Measurements from ENCODE around the gene OGA.

OGA gene

GRCh38 chr10:101837748-101838147 is 19.5 kb upstream of the OGA start:
- Histone ChIP-seq H3K27ac (ENCODE audit: low read length) (no peak overlapping the region), H3K4me1 (ENCODE audit: low read length) (no peaks in the 10 kb centered on the region), H3K79me2 (ENCODE audit: low read length) (no peaks in the 10 kb centered on the region), H3K9me3 (replicated peaks; ENCODE audit: insufficient read depth, low read length) (no peaks in the 10 kb centered on the region), H3K4me2 (ENCODE audit: low read depth, low read length) (no peak overlapping the region), H2AFZ (ENCODE audit: low read length) (no peak overlapping the region), H3F3A (ENCODE audit: insufficient read depth, low read length) (no peaks in the 10 kb centered on the region), H4K20me1 (ENCODE audit: insufficient read depth, low read length) (no peaks in the 10 kb centered on the region), H3K9me2 (replicated peaks; ENCODE audit: insufficient read depth, low read length) (no peaks in the 10 kb centered on the region), H3K4me3 (ENCODE audit: low read length) (no peak overlapping the region), H3K27me3 (replicated peaks; ENCODE audit: insufficient read depth, low read length) (no peaks in the 10 kb centered on the region), H3K9ac (ENCODE audit: low read length) (no peak overlapping the region), H3K36me3 (replicated peaks; ENCODE audit: insufficient read depth, low read length) (no peaks in the 10 kb centered on the region)
- DNase-seq, result no peak
- TF ChIP-seq CTCF (IDR thresholded peaks at IDR 0.05; ENCODE audit: low read length), result no peak
- no peak for TF ChIP-seq EZH2 (optimal IDR thresholded peaks at IDR 0.05; ENCODE audit: low read depth, low read length)
- no peak for TF ChIP-seq EZH2phosphoT487 (IDR thresholded peaks at IDR 0.05; ENCODE audit: low read length)

- peaks cover 9% of the 10 kb centered on the region; the same call in 1 of the 2 replicates for H3K4me1 ChIP-seq (ENCODE audit: low read length)
- no peak for DNase-seq
- H3K9me3 ChIP-seq (replicated peaks; ENCODE audit: insufficient read depth, low read length), result no peaks in the 10 kb centered on the region
- no peaks in the 10 kb centered on the region for H3K79me2 ChIP-seq (ENCODE audit: low read length)
- H3F3A ChIP-seq (ENCODE audit: insufficient read depth, low read length), result peaks cover 12% of the 10 kb centered on the region; the same call in 1 of the 2 replicates
- H2AFZ ChIP-seq (ENCODE audit: low read length), result no peak overlapping the region
- H3K27me3 ChIP-seq (replicated peaks; ENCODE audit: insufficient read depth, low read length), result no peaks in the 10 kb centered on the region
- H3K36me3 ChIP-seq (replicated peaks; ENCODE audit: insufficient read depth, low read length), result no peaks in the 10 kb centered on the region
- no peaks in the 10 kb centered on the region for H4K20me1 ChIP-seq (ENCODE audit: insufficient read depth, low read length)
- no peak overlapping the region for H3K4me3 ChIP-seq (ENCODE audit: low read length)
- no peak overlapping the region for H3K4me2 ChIP-seq (ENCODE audit: low read depth, low read length)
- TF ChIP-seq EZH2phosphoT487 (IDR thresholded peaks at IDR 0.05; ENCODE audit: low read length) (no peak), EZH2 (optimal IDR thresholded peaks at IDR 0.05; ENCODE audit: low read depth, low read length) (no peak), CTCF (IDR thresholded peaks at IDR 0.05; ENCODE audit: low read length) (no peak)
- no peak overlapping the region for H3K27ac ChIP-seq (ENCODE audit: low read length)
- no peaks in the 10 kb centered on the region for H3K9me2 ChIP-seq (replicated peaks; ENCODE audit: insufficient read depth, low read length)
- H3K9ac ChIP-seq (ENCODE audit: low read length), result no peak overlapping the region
Measured at GRCh38 chr10:101835362-101835761, 17.1 kb upstream of the OGA start.

- Histone ChIP-seq H3K9me2 (replicated peaks; ENCODE audit: insufficient read depth, low read length) (no peaks in the 10 kb centered on the region), H3K79me2 (ENCODE audit: low read length) (no peaks in the 10 kb centered on the region), H3F3A (ENCODE audit: insufficient read depth, low read length) (peaks cover 19% of the 10 kb centered on the region), H4K20me1 (ENCODE audit: insufficient read depth, low read length) (no peaks in the 10 kb centered on the region), H3K9me3 (replicated peaks; ENCODE audit: insufficient read depth, low read length) (no peaks in the 10 kb centered on the region), H3K4me1 (ENCODE audit: low read length) (peaks cover 9% of the 10 kb centered on the region; the same call in 1 of the 2 replicates), H2AFZ (ENCODE audit: low read length) (no peak overlapping the region), H3K27me3 (replicated peaks; ENCODE audit: insufficient read depth, low read length) (no peaks in the 10 kb centered on the region), H3K4me3 (ENCODE audit: low read length) (no peak overlapping the region), H3K4me2 (ENCODE audit: low read depth, low read length) (no peak overlapping the region), H3K9ac (ENCODE audit: low read length) (no peak overlapping the region), H3K27ac (ENCODE audit: low read length) (no peak overlapping the region), H3K36me3 (replicated peaks; ENCODE audit: insufficient read depth, low read length) (no peaks in the 10 kb centered on the region)
- TF ChIP-seq EZH2phosphoT487 (IDR thresholded peaks at IDR 0.05; ENCODE audit: low read length) (no peak), EZH2 (optimal IDR thresholded peaks at IDR 0.05; ENCODE audit: low read depth, low read length) (no peak), CTCF (IDR thresholded peaks at IDR 0.05; ENCODE audit: low read length) (no peak)
- DNase-seq, result no peak
Measured at GRCh38 chr10:101834341-101834740, 16.1 kb upstream of the OGA start.

Measured in MM.1S (cell line).